ENCODE data around the gene FOSB.

Gene FOSB

DNA sequence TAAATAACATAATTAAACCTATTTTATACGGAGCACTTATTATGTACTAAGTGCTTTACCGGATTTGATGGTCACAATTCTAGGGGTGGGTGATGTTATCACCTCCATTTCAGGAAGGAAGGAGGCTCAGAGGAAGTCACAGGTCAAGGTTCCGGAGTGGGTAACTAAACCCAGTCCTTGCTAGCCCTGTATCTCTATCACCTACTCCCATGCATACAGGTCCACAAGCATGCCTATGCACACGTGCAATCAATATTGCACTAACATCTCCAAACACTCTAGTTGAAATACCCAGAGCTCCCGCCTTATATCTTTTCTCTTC is 17.8 kb upstream of the FOSB start:
- no peaks in the 10 kb centered on the region for H3K27me3 ChIP-seq (replicated peaks; ENCODE audit: control insufficient read depth, insufficient read depth, low read length)

DNA sequence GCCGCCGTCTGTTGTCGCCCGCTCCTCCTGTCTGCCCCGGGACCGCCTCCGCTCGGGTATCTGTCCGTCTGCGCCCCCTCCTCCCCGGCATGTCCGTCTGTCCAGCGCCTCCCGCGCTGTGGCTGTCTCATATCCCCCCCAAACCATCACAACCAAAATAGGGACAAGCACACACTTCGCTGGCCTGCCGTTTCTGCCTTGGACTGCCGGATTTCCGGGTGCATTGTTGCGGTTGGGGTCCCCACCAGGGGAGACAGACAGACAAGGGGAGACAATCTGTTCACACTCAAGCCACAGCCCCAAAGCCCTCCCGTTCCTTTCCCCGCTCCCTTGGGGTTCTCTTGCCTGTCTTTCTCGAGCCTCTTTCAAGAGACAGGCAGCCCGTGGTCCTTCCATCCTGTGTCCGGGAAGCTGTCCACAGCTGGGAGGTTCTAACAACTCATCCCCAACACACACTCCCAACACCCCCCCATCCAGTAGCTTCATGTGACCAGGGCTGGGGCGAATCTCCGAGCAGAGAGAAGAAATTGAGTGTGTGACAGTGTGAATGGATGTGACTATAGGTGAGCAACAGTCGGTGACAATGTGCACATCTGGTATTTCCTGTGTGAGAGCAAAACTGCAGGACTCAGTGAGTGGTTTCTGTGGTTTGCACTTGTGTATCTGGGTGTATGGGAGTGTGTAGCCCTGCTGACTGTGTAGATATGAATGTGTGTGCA is 16.5 kb upstream of the FOSB start:
- H3K27me3 ChIP-seq (replicated peaks; ENCODE audit: control insufficient read depth, insufficient read depth, low read length) = no peaks in the 10 kb centered on the region
- TF ChIP-seq, protein P1, sequence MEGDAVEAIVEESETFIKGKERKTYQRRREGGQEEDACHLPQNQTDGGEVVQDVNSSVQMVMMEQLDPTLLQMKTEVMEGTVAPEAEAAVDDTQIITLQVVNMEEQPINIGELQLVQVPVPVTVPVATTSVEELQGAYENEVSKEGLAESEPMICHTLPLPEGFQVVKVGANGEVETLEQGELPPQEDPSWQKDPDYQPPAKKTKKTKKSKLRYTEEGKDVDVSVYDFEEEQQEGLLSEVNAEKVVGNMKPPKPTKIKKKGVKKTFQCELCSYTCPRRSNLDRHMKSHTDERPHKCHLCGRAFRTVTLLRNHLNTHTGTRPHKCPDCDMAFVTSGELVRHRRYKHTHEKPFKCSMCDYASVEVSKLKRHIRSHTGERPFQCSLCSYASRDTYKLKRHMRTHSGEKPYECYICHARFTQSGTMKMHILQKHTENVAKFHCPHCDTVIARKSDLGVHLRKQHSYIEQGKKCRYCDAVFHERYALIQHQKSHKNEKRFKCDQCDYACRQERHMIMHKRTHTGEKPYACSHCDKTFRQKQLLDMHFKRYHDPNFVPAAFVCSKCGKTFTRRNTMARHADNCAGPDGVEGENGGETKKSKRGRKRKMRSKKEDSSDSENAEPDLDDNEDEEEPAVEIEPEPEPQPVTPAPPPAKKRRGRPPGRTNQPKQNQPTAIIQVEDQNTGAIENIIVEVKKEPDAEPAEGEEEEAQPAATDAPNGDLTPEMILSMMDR (IDR thresholded peaks at IDR 0.05; ENCODE audit: insufficient read depth, low read length, poor library complexity, severe bottlenecking) = no peak
- DNase-seq (ENCODE audit: extremely low read depth, insufficient read length) = peak; percentile 54
- peak overlapping the region; percentile 74 for H3K4me3 ChIP-seq (replicated peaks; ENCODE audit: low read depth, low read length)
- H3K36me3 ChIP-seq (ENCODE audit: control insufficient read depth, insufficient read depth, low read length) = no peaks in the 10 kb centered on the region

More for the DNA sequence above, 17.8 kb upstream of the FOSB start:
- no peak for DNase-seq (ENCODE audit: extremely low read depth, insufficient read length)
- H3K36me3 ChIP-seq (ENCODE audit: control insufficient read depth, insufficient read depth, low read length) = no peaks in the 10 kb centered on the region
- TF ChIP-seq, protein P1 (IDR thresholded peaks at IDR 0.05; ENCODE audit: insufficient read depth, low read length, poor library complexity, severe bottlenecking) = no peak
- peak overlapping the region; percentile 56 for H3K4me3 ChIP-seq (replicated peaks; ENCODE audit: low read depth, low read length)

- no peaks in the 10 kb centered on the region for H3K36me3 ChIP-seq (ENCODE audit: control insufficient read depth, insufficient read depth, low read length)
- no peak for DNase-seq (ENCODE audit: extremely low read depth, insufficient read length)
- no peaks in the 10 kb centered on the region for H3K27me3 ChIP-seq (replicated peaks; ENCODE audit: control insufficient read depth, insufficient read depth, low read length)
- no peak overlapping the region for H3K4me3 ChIP-seq (replicated peaks; ENCODE audit: low read depth, low read length)
- TF ChIP-seq, protein P1 (IDR thresholded peaks at IDR 0.05; ENCODE audit: insufficient read depth, low read length, poor library complexity, severe bottlenecking) = no peak
Observed at GRCh38 chr19:45451850-45452387, 15.9 kb upstream of the FOSB start.

GRCh38 chr19:45455707-45456499 is 11.9 kb upstream of the FOSB start:
- Histone ChIP-seq H3K36me3 (ENCODE audit: control insufficient read depth, insufficient read depth, low read length) (no peaks in the 10 kb centered on the region), H3K4me3 (replicated peaks; ENCODE audit: low read depth, low read length) (no peak overlapping the region), H3K27me3 (replicated peaks; ENCODE audit: control insufficient read depth, insufficient read depth, low read length) (no peaks in the 10 kb centered on the region)
- DNase-seq (ENCODE audit: extremely low read depth, insufficient read length) = peak; percentile 69
- TF ChIP-seq, protein P1 (IDR thresholded peaks at IDR 0.05; ENCODE audit: insufficient read depth, low read length, poor library complexity, severe bottlenecking) = no peak

DNA sequence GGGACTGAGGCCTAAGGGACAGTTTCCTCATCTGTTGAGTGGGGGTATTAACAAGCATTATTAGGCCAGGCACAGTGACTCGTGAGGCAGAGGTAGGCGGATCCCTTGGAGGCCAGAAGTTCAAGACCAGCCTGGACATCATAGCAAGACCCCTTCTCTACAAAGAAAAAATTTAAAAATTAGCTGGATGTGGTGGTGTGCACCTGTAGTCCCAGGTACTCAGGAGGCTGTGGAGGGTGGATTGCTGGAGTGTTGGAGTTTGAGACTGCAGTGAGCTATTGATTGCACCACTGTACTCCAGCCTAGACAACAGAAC is 11.3 kb upstream of the FOSB start:
- Histone ChIP-seq H3K4me3 (replicated peaks; ENCODE audit: low read depth, low read length) (no peak overlapping the region), H3K36me3 (ENCODE audit: control insufficient read depth, insufficient read depth, low read length) (no peaks in the 10 kb centered on the region), H3K27me3 (replicated peaks; ENCODE audit: control insufficient read depth, insufficient read depth, low read length) (no peaks in the 10 kb centered on the region)
- DNase-seq (ENCODE audit: extremely low read depth, insufficient read length) = no peak
- TF ChIP-seq, protein P1 (IDR thresholded peaks at IDR 0.05; ENCODE audit: insufficient read depth, low read length, poor library complexity, severe bottlenecking) = no peak
